K562 (cell line): ENCODE measurements around the gene NUFIP2. TPM values are rescaled to one million over a fixed set of nuclear protein-coding genes. Genes with fewer than 3 reads are reported as not detected.
A peak's percentile ranks its signal among the peaks of the same experiment; 100 is the strongest.

Source experiments
- ATAC-seq: fragments of 200-7000 bp; cut with Tn5 transposase; 3 replicates; pipeline ENCODE4 v1.9.1; 2020; ENCODE audit warnings: moderate library complexity
- BruUV-seq: library from RNA; stranded (reverse); fragments of 400-500 nt; replicated peaks from 2 replicates; lab custom pipeline; 2021; lab: Mats Ljungman, UMichigan
- CTCF ChIA-PET: fragments of 300-600 bp; formaldehyde crosslinking; extraction: SDS; loops from one replicate; lab custom pipeline; 2021; ENCODE audit warnings: low intra/inter-chr PET ratio; lab: Yijun Ruan, JAX
- POLR2A ChIA-PET: fragments of 300-600, 350-650 bp; sonication (Branson Sonifier 250); formaldehyde crosslinking; extraction: SDS; loops from one replicate; lab custom pipeline; 2021; ENCODE audit warnings: antibody characterized with exemption, inconsistent platforms; lab: Yijun Ruan, JAX
- DNase-seq, 4 experiments: peaks; one replicate each; pipeline versions ENCODE4 v3.0.0 to v3.0.0-alpha.2; 2011 to 2018; ENCODE audit warnings: low spot score in 3 of 4, mixed read lengths in 3 of 4; ENCODE audit errors: extremely low read depth in 1 of 4
- FAIRE-seq: peaks from 2 replicates; lab custom pipeline; 2011; peaks lifted over from hg19 to GRCh38; lab: Jason Lieb, UNC
- H2AFZ ChIP-seq: 2 replicates; pipeline ENCODE4 v1.6.0; 2011; ENCODE audit warnings: low read depth, low read length, control low read depth, inconsistent platforms
- H3K27ac ChIP-seq: fragments of 200-600 bp; 3 replicates; pipeline ENCODE4 v1.8.0; 2011; ENCODE audit warnings: low read depth, mild to moderate bottlenecking, control low read depth, inconsistent platforms, low read length, moderate library complexity, mixed read lengths; ENCODE audit errors: extremely low read depth
- H3K27me3 ChIP-seq, 2 experiments: fragments of 300-600 bp in 1 of 2; 2 replicates in 1 of 2; 3 replicates in 1 of 2; pipeline versions ENCODE4 v1.6.0 to v1.8.0; 2011; ENCODE audit warnings: inconsistent platforms in 2 of 2, low read length in 2 of 2, mild to moderate bottlenecking in 1 of 2, mixed read lengths in 1 of 2, moderate library complexity in 1 of 2; ENCODE audit not compliant: control insufficient read depth in 2 of 2, insufficient read depth in 2 of 2
- H3K36me3 ChIP-seq: fragments of 300-600 bp; 3 replicates; pipeline ENCODE4 v1.8.0; 2011; ENCODE audit warnings: mild to moderate bottlenecking, low read length, inconsistent platforms; ENCODE audit not compliant: control insufficient read depth, insufficient read depth
- H3K4me1 ChIP-seq, 2 experiments: fragments of 200-600 bp in 1 of 2; replicated peaks in 1 of 2; 2 replicates in 1 of 2; 3 replicates in 1 of 2; pipeline versions ENCODE4 v1.5.1 to v1.8.0; 2011; ENCODE audit warnings: inconsistent platforms in 2 of 2, low read length in 2 of 2, mild to moderate bottlenecking in 1 of 2, mixed read lengths in 1 of 2, moderate library complexity in 1 of 2; ENCODE audit not compliant: control insufficient read depth in 2 of 2, insufficient read depth in 2 of 2
- H3K4me2 ChIP-seq: 2 replicates; pipeline ENCODE4 v1.6.1; 2011; ENCODE audit warnings: low read length, control low read depth, inconsistent platforms, mixed read lengths; ENCODE audit not compliant: insufficient read depth
- H3K4me3 ChIP-seq: fragments of 200-600 bp; sonication (generic), shearing (Covaris generic); 2 replicates; pipeline ENCODE4 v1.5.1; 2016; ENCODE audit warnings: control low read depth, inconsistent platforms
- H3K79me2 ChIP-seq: fragments of 200-600 bp; 3 replicates; pipeline ENCODE4 v1.8.0; 2011; ENCODE audit warnings: low read length, inconsistent platforms; ENCODE audit not compliant: control insufficient read depth, insufficient read depth
- H3K9ac ChIP-seq, 2 experiments: 2 replicates each; pipeline versions ENCODE4 v1.6.0 to v1.6.1; 2011; ENCODE audit warnings: low read depth in 2 of 2, low read length in 2 of 2, control low read depth in 1 of 2, inconsistent platforms in 1 of 2, mild to moderate bottlenecking in 1 of 2, mixed read lengths in 1 of 2; ENCODE audit not compliant: insufficient read depth in 1 of 2
- H3K9me1 ChIP-seq: one replicate; pipeline ENCODE4 v1.6.0; 2011; ENCODE audit warnings: inconsistent platforms, mild to moderate bottlenecking, low read length, moderate library complexity; ENCODE audit not compliant: control insufficient read depth, insufficient read depth
- H3K9me3 ChIP-seq: replicated peaks from 2 replicates; pipeline ENCODE4 v1.5.1; 2011; ENCODE audit warnings: low read depth, low read length, inconsistent platforms; ENCODE audit not compliant: control insufficient read depth, insufficient read depth
- H4K20me1 ChIP-seq: replicated peaks from 2 replicates; pipeline ENCODE4 v1.6.1; 2011; ENCODE audit warnings: low read length, inconsistent platforms, mixed read lengths; ENCODE audit not compliant: control insufficient read depth, insufficient read depth
- BCOR ChIP-seq: fragments of 450-650 bp; IDR thresholded peaks from 2 replicates; pipeline ENCODE4 v1.6.1; 2016
- HDAC1 ChIP-seq, 2 experiments: fragments of 450-650 bp; IDR thresholded peaks; 2 replicates each; pipeline ENCODE4 v1.6.1; 2016 to 2017; ENCODE audit warnings: inconsistent platforms in 1 of 2, mild to moderate bottlenecking in 1 of 2, moderate library complexity in 1 of 2
- KDM1A ChIP-seq, 2 experiments: fragments of 450-650 bp; IDR thresholded peaks; 2 replicates each; pipeline ENCODE4 v1.6.1; 2016; ENCODE audit warnings: mild to moderate bottlenecking in 2 of 2
- RBM25 ChIP-seq: fragments of 200-400 bp; formaldehyde crosslinking; IDR thresholded peaks from 2 replicates; pipeline ENCODE4 v1.6.1; 2018; ENCODE audit warnings: low read length, low read depth, moderate library complexity; ENCODE audit not compliant: severe bottlenecking
- SMARCA5 ChIP-seq: fragments of 450-650 bp; IDR thresholded peaks from 2 replicates; pipeline ENCODE4 v1.6.1; 2016
- ZBED1 ChIP-seq: IDR thresholded peaks from 2 replicates; pipeline ENCODE4 v1.6.1; 2014
- ZBTB34 ChIP-seq: fragments of 250-450 bp; sonication (Bioruptor Pico); IDR thresholded peaks from 2 replicates; pipeline ENCODE4 v1.8.0; 2021; ENCODE audit warnings: mild to moderate bottlenecking, moderate library complexity
- ZNF561 ChIP-seq: fragments of 450-650 bp; formaldehyde crosslinking; conservative IDR thresholded peaks from 2 replicates; pipeline ENCODE4 v1.4.0; 2020; ENCODE audit warnings: mild to moderate bottlenecking, moderate library complexity
- WGBS: fragments of 100-300 bp; shearing (Covaris generic); methylation state at CpG from one replicate; pipeline ENCODE4 v1.1.6; 2016; ENCODE audit warnings: low coverage, mixed read lengths; ENCODE audit not compliant: insufficient coverage; ENCODE audit errors: missing lambda C conversion rate; 5-methylcytosine and 5-hydroxymethylcytosine counted together
- in situ Hi-C: fragments of 300-500 bp; cut with MboI; formaldehyde crosslinking; loops from 4 replicates; pipeline ENCODE4 v1.15.0; 2018; ENCODE audit warnings: inconsistent platforms, mixed read lengths
- intact Hi-C: fragments of 100-400 bp; cut with micrococcal nuclease; formaldehyde crosslinking; loops from 2 replicates; pipeline ENCODE4 v1.14.2; 2022
- polyA plus RNA-seq, 8 experiments: library from polyadenylated mRNA; depleted of rRNA in 4 of 8; stranded (reverse) in 5 of 8; unstranded in 3 of 8; fragments of >200 nt; fragmentation: Nextera tagmentation in 2 of 8; fragmentation: Illumina TruSeq in 1 of 8; extraction: Ambion mirVana in 2 of 8; extraction: Trizol in 1 of 8; gene quantifications; 2 replicates each; pipeline versions ENCODE4 v1.2.1 to v1.2.3, GENCODE V29; 2011 to 2014; ENCODE audit warnings: inconsistent platforms in 1 of 8, missing spikeins in 1 of 8
- total RNA-seq, 7 experiments: library from RNA; depleted of rRNA in 6 of 7; stranded (reverse); fragments of >200 nt in 6 of 7; fragmentation: Illumina TruSeq in 2 of 7; extraction: Trizol in 2 of 7; gene quantifications; 2 replicates each; pipeline versions ENCODE4 v1.2.1 to v1.2.3, GENCODE V29; 2011 to 2021; ENCODE audit warnings: low replicate concordance in 1 of 7

Gene NUFIP2
- total and polyA plus RNA-seq, 9 of the 15 experiments (the other 6 are each of a cell fraction or from before 2014, with no cell fraction given): 4.9 to 40.7 (median 18.5) TPM

GRCh38 chr17:29247219-29247618, 46.7 kb downstream of the NUFIP2 start:
- Histone ChIP-seq H3K4me3 (no peak overlapping the region), H3K4me1 (no peaks in the 10 kb centered on the region), H3K27ac (no peak overlapping the region), H3K9ac (no peak overlapping the region), H3K36me3 (no peaks in the 10 kb centered on the region), H2AFZ (no peak overlapping the region), H3K9me1 (no peaks in the 10 kb centered on the region), H3K79me2 (no peaks in the 10 kb centered on the region), H4K20me1 (no peaks in the 10 kb centered on the region), H3K27me3 (no peaks in the 10 kb centered on the region), H3K4me2 (no peak overlapping the region), H3K9me3 (no peaks in the 10 kb centered on the region)
- BruUV-seq: no TSS peak
- in situ Hi-C loops: no loop called here
- FAIRE-seq (no peak), DNase-seq (no peak), ATAC-seq (no peak)
- ChIA-PET CTCF (interaction anchor here (0.6 kb wide), 1 partner anchor 63 kb away, joined by 4 read pairs; no protein-coding TSS in a partner anchor), POLR2A (no interaction called here)
- TF ChIP-seq BCOR: peak; percentile 85
- peak; percentile 63 to 66 for TF ChIP-seq KDM1A (IDR thresholded peaks at IDR 0.05)
- no peak for TF ChIP-seq ZBTB34 (CRISPR knock-in tag)
- peak; percentile 70; the same call in 1 of the 2 replicates for TF ChIP-seq SMARCA5
- no peak for TF ChIP-seq ZNF561 (CRISPR knock-in tag)
- TF ChIP-seq RBM25: peak; percentile 92
- no peak for TF ChIP-seq ZBED1
- peak in 1 of 2 experiments; percentile 51; a peak in 1 of 4 replicates for TF ChIP-seq HDAC1 (IDR thresholded peaks at IDR 0.05)
- WGBS: 23% methylated on average over 2 of the region's 2 CpGs
- intact Hi-C loops: loop anchor here (10.0 kb wide), 1 partner anchor 102 kb away; no protein-coding TSS in a partner anchor
